ENCODE data around the gene CLIC4. TPM values are rescaled to one million over a fixed set of nuclear protein-coding genes. Genes with fewer than 3 reads are reported as not detected.

CLIC4 gene
- total and polyA plus RNA-seq, 11 donors = 111 to 917 (median 387) TPM

- Histone ChIP-seq H3K4me3 (peak overlapping the region in 11 of 12 donors; percentile 18 to 66 (median 57)), H3K27ac (peak overlapping the region in 11 of 12 donors; percentile 29 to 90 (median 55)), H3K27me3 (no peaks in the 10 kb centered on the region), H3K4me1 (peaks cover 0 to 33% (median 13%) of the 10 kb centered on the region in 12 donors), H3K36me3 (peaks cover 0 to 37% (median 8%) of the 10 kb centered on the region in 9 donors), H3K9me3 (no peaks in the 10 kb centered on the region)
- TF ChIP-seq CTCF (IDR thresholded peaks at IDR 0.05) (peak; percentile 84 to 98 (median 94)), POLR2A (IDR thresholded peaks at IDR 0.05) (peak in 1 of 2 donors; percentile 34)
- intact Hi-C loops (cut with DNase I) = loop anchor here in 9 of 10 donors (1.0 to 10.0 kb wide), 15 partner anchors 49 to 359 kb away; no protein-coding TSS in a partner anchor
- DNase-seq (peak; percentile 92 to 96 (median 93)), ATAC-seq (peak; percentile 89 to 97 (median 93))
- WGBS, 4 donors = 1 to 2% (median 1%) methylated on average over 38 to 89 of the region's 89 CpGs
These were observed 103.0 kb downstream of the CLIC4 start for GRCh38 chr1:24847995-24848881.

- TF ChIP-seq CTCF (IDR thresholded peaks at IDR 0.05) (peak in 8 of 12 donors; percentile 7 to 42 (median 30)), POLR2A (IDR thresholded peaks at IDR 0.05) (no peak)
- Histone ChIP-seq H3K36me3 (peaks cover 0 to 22% (median 5%) of the 10 kb centered on the region in 9 donors), H3K27ac (no peak overlapping the region), H3K4me3 (no peak overlapping the region), H3K27me3 (no peaks in the 10 kb centered on the region), H3K9me3 (no peaks in the 10 kb centered on the region), H3K4me1 (peaks cover 0 to 33% (median 13%) of the 10 kb centered on the region in 12 donors)
- DNase-seq = no peak
- ATAC-seq = no peak
- WGBS, 4 donors = 50 to 69% (median 59%) methylated on average over 9 of the region's 9 CpGs
- intact Hi-C loops (cut with DNase I) = loop anchor here (2.0 to 10.0 kb wide), 15 partner anchors 48 to 358 kb away; no protein-coding TSS in a partner anchor
These were observed 104.5 kb downstream of the CLIC4 start for GRCh38 chr1:24849672-24850295.

GRCh38 chr1:24850328-24850920 is 105.2 kb downstream of the CLIC4 start:
- peaks cover 0 to 33% (median 13%) of the 10 kb centered on the region in 12 donors for H3K4me1 ChIP-seq
- ATAC-seq (no peak), DNase-seq (no peak)
- no peak for TF ChIP-seq POLR2A (IDR thresholded peaks at IDR 0.05)
- TF ChIP-seq CTCF (IDR thresholded peaks at IDR 0.05) = no peak
- H3K27me3 ChIP-seq = no peaks in the 10 kb centered on the region
- H3K27ac ChIP-seq = no peak overlapping the region
- 45 to 61% (median 57%) methylated on average over 6 of the region's 6 CpGs for WGBS, 4 donors
- H3K4me3 ChIP-seq = no peak overlapping the region
- intact Hi-C loops (cut with DNase I) = loop anchor here in 5 of 10 donors (5.0 to 10.0 kb wide), 7 partner anchors 47 to 352 kb away; no protein-coding TSS in a partner anchor
- H3K9me3 ChIP-seq = no peaks in the 10 kb centered on the region
- peaks cover 0 to 15% (median 0%) of the 10 kb centered on the region in 9 donors for H3K36me3 ChIP-seq
